Small intestine (tissue), 7 donors: ENCODE measurements around the gene SLIT3. TPM values are rescaled to one million over a fixed set of nuclear protein-coding genes. Genes with fewer than 3 reads are reported as not detected.

Experiments
- DNase-seq, 2 donors: peaks; one replicate each; pipeline versions ENCODE4 v3.0.0 to v3.0.0-alpha.2; 2013
- FAIRE-seq: peaks from 2 replicates; lab custom pipeline; 2012; peaks lifted over from hg19 to GRCh38; lab: Jason Lieb, UNC
- H3K27ac ChIP-seq, 3 donors: one replicate each; pipeline ENCODE4 v1.5.1; 2013; ENCODE audit warnings: low read length in 2 of 3, mild to moderate bottlenecking in 2 of 3, control low read depth in 1 of 3, inconsistent platforms in 1 of 3, low read depth in 1 of 3, moderate library complexity in 1 of 3
- H3K27me3 ChIP-seq, 3 donors: one replicate each; pipeline ENCODE4 v1.6.1; 2013; ENCODE audit warnings: low read length in 3 of 3, inconsistent platforms in 1 of 3; ENCODE audit not compliant: control insufficient read depth in 3 of 3, insufficient read depth in 3 of 3
- H3K36me3 ChIP-seq, 3 donors: one replicate each; pipeline ENCODE4 v1.6.1; 2013; ENCODE audit warnings: low read length in 3 of 3, inconsistent platforms in 1 of 3, low read depth in 1 of 3, mild to moderate bottlenecking in 1 of 3, moderate library complexity in 1 of 3; ENCODE audit not compliant: control insufficient read depth in 3 of 3, insufficient read depth in 2 of 3
- H3K4me1 ChIP-seq, 3 donors: one replicate each; pipeline ENCODE4 v1.6.1; 2013; ENCODE audit warnings: low read length in 2 of 3, inconsistent platforms in 1 of 3, low read depth in 1 of 3, mild to moderate bottlenecking in 1 of 3, moderate library complexity in 1 of 3; ENCODE audit not compliant: control insufficient read depth in 3 of 3, insufficient read depth in 2 of 3
- H3K4me3 ChIP-seq, 3 donors: one replicate each; pipeline ENCODE4 v1.5.1; 2013; ENCODE audit warnings: low read length in 3 of 3, control low read depth in 1 of 3, inconsistent platforms in 1 of 3, low read depth in 1 of 3, mild to moderate bottlenecking in 1 of 3, moderate library complexity in 1 of 3
- H3K9me3 ChIP-seq, 2 donors: one replicate each; pipeline ENCODE4 v1.6.1; 2013; ENCODE audit warnings: low read depth in 1 of 2, low read length in 1 of 2; ENCODE audit not compliant: control insufficient read depth in 2 of 2, insufficient read depth in 1 of 2
- WGBS, 3 donors: extraction: QIAGEN DNeasy Blood & Tissue Kit; methylation state at CpG; one replicate each; pipeline ENCODE4 v1.1.7; 2013; 5-methylcytosine and 5-hydroxymethylcytosine counted together
- polyA plus RNA-seq, 4 donors: library from polyadenylated mRNA; stranded (reverse) in 3 of 4; unstranded in 1 of 4; fragments of 200-250 nt in 3 of 4; fragments of 120-200 nt in 1 of 4; gene quantifications; one replicate each; pipeline versions ENCODE4 v1.2.1 to v1.2.3, GENCODE V29; 2013
- donor health status: healthy with polysubstance abuse.
- donor health status: control.
- donor health status: control.
- donor health status: Bipolar disorder and iron deficiency.
- donor health status: healthy.

Gene SLIT3
- polyA plus RNA-seq, 4 donors = 0.27 to 5.5 (median 5.3) TPM; not detected in 1

- no peaks in the 10 kb centered on the region for H3K9me3 ChIP-seq
- WGBS, 3 donors = 59 to 71% (median 64%) methylated on average over 7 to 8 of the region's 8 CpGs
Observed at GRCh38 chr5:168897387-168898122, 403.4 kb downstream of the SLIT3 start.

GRCh38 chr5:168895295-168896071 lies 405.5 kb downstream of the SLIT3 start:
- no peak overlapping the region for H3K27ac ChIP-seq
- no peaks in the 10 kb centered on the region for H3K27me3 ChIP-seq
- FAIRE-seq (no peak), DNase-seq (no peak)
- H3K36me3 ChIP-seq = no peaks in the 10 kb centered on the region
- no peaks in the 10 kb centered on the region for H3K9me3 ChIP-seq
- WGBS, 3 donors = 63 to 83% (median 67%) methylated on average over 5 of the region's 5 CpGs
- no peak overlapping the region for H3K4me3 ChIP-seq
- H3K4me1 ChIP-seq = no peaks in the 10 kb centered on the region

More at GRCh38 chr5:168897387-168898122, 403.4 kb downstream of the SLIT3 start:
- DNase-seq (no peak), FAIRE-seq (no peak)
- Histone ChIP-seq H3K4me3 (no peak overlapping the region), H3K4me1 (no peaks in the 10 kb centered on the region), H3K36me3 (no peaks in the 10 kb centered on the region), H3K27me3 (no peaks in the 10 kb centered on the region), H3K27ac (no peak overlapping the region)

- no peak overlapping the region for H3K27ac ChIP-seq
- FAIRE-seq (no peak), DNase-seq (no peak)
- no peaks in the 10 kb centered on the region for H3K4me1 ChIP-seq
- H3K27me3 ChIP-seq = no peaks in the 10 kb centered on the region
- no peaks in the 10 kb centered on the region for H3K9me3 ChIP-seq
- 77 to 88% (median 87%) methylated on average over 4 of the region's 4 CpGs for WGBS, 3 donors
- H3K36me3 ChIP-seq = no peaks in the 10 kb centered on the region
- no peak overlapping the region for H3K4me3 ChIP-seq
Observed at GRCh38 chr5:168893283-168893682, 407.7 kb downstream of the SLIT3 start.

- WGBS, 3 donors = 75 to 78% (median 78%) methylated on average over 5 of the region's 5 CpGs
- no peak for FAIRE-seq
Observed at GRCh38 chr5:168892618-168893186, 408.2 kb downstream of the SLIT3 start.

GRCh38 chr5:168890816-168891812 lies 409.8 kb downstream of the SLIT3 start:
- WGBS, 3 donors = 44 to 74% (median 56%) methylated on average over 6 of the region's 6 CpGs
- Histone ChIP-seq H3K4me3 (no peak overlapping the region), H3K36me3 (no peaks in the 10 kb centered on the region), H3K4me1 (no peaks in the 10 kb centered on the region), H3K27ac (no peak overlapping the region), H3K9me3 (no peaks in the 10 kb centered on the region), H3K27me3 (peaks cover 0 to 9% (median 0%) of the 10 kb centered on the region in 3 donors)
- no peak for FAIRE-seq
- DNase-seq = no peak

More at GRCh38 chr5:168892618-168893186, 408.2 kb downstream of the SLIT3 start:
- DNase-seq = no peak
- H3K4me3 ChIP-seq = no peak overlapping the region
- H3K27me3 ChIP-seq = peaks cover 0 to 3% (median 0%) of the 10 kb centered on the region in 3 donors
- no peaks in the 10 kb centered on the region for H3K4me1 ChIP-seq
- no peaks in the 10 kb centered on the region for H3K9me3 ChIP-seq
- H3K27ac ChIP-seq = no peak overlapping the region
- no peaks in the 10 kb centered on the region for H3K36me3 ChIP-seq

- peaks cover 0 to 9% (median 0%) of the 10 kb centered on the region in 3 donors for H3K27me3 ChIP-seq
- DNase-seq (no peak), FAIRE-seq (no peak)
- no peaks in the 10 kb centered on the region for H3K36me3 ChIP-seq
- no peaks in the 10 kb centered on the region for H3K9me3 ChIP-seq
- 89 to 97% (median 96%) methylated on average over 1 of the region's 1 CpG for WGBS, 3 donors
- H3K4me3 ChIP-seq = no peak overlapping the region
- H3K27ac ChIP-seq = no peak overlapping the region
- no peaks in the 10 kb centered on the region for H3K4me1 ChIP-seq
Observed at GRCh38 chr5:168889039-168889438, 411.9 kb downstream of the SLIT3 start.

- H3K9me3 ChIP-seq = no peaks in the 10 kb centered on the region
- H3K36me3 ChIP-seq = no peaks in the 10 kb centered on the region
- H3K4me1 ChIP-seq = no peaks in the 10 kb centered on the region
- FAIRE-seq (no peak), DNase-seq (no peak)
- no peak overlapping the region for H3K4me3 ChIP-seq
- no peak overlapping the region for H3K27ac ChIP-seq
- peaks cover 0 to 11% (median 0%) of the 10 kb centered on the region in 3 donors for H3K27me3 ChIP-seq
- WGBS, 3 donors = 80 to 85% (median 82%) methylated on average over 3 of the region's 3 CpGs
Observed at GRCh38 chr5:168887931-168888330, 413.0 kb downstream of the SLIT3 start.
